Panc1 (cell line): ENCODE results near the gene RBCK1.

ENCODE experiments used
- CTCF ChIP-seq: fragments of 450-650 bp; IDR thresholded peaks from 2 replicates; pipeline ENCODE4 v1.5.1; 2017; ENCODE audit warnings: mild to moderate bottlenecking
- SIN3A ChIP-seq: IDR thresholded peaks from 2 replicates; pipeline ENCODE4 v1.6.1; 2012; ENCODE audit warnings: low read depth, mild to moderate bottlenecking, low read length, moderate library complexity, borderline replicate concordance; ENCODE audit not compliant: insufficient read depth

- no peak for TF ChIP-seq SIN3A
- no peak for TF ChIP-seq CTCF
Measured at GRCh38 chr20:396619-397431, 11.3 kb upstream of the RBCK1 start.
